SK-N-SH treated with all-trans-retinoic acid at 6 μM for 48 hours (cell line): ENCODE results near the gene MRPL1.

Experiments used
- GLIS3 ChIP-seq: fragments of 250-450 bp; sonication (Bioruptor Pico); IDR thresholded peaks from 2 replicates; pipeline ENCODE4 v1.5.0; 2020; ENCODE audit warnings: mild to moderate bottlenecking, moderate library complexity
- POU6F1 ChIP-seq: fragments of 250-450 bp; sonication (Bioruptor Pico); IDR thresholded peaks from 2 replicates; pipeline ENCODE4 v1.8.0; 2021; ENCODE audit warnings: low read depth, mild to moderate bottlenecking, moderate library complexity, borderline replicate concordance
- TOX ChIP-seq: fragments of 250-450 bp; sonication (Bioruptor Pico); IDR thresholded peaks from 2 replicates; pipeline ENCODE4 v1.8.0; 2021; ENCODE audit warnings: mild to moderate bottlenecking, moderate library complexity, borderline replicate concordance
- ZFP30 ChIP-seq: fragments of 450-650 bp; formaldehyde crosslinking; IDR thresholded peaks from 2 replicates; pipeline ENCODE4 v1.5.0; 2022; ENCODE audit warnings: mild to moderate bottlenecking, moderate library complexity
- ZNF565 ChIP-seq: fragments of 450-650 bp; formaldehyde crosslinking; conservative IDR thresholded peaks from 2 replicates; pipeline ENCODE4 v1.5.0; 2020; ENCODE audit warnings: low read depth, mild to moderate bottlenecking, moderate library complexity
- ZNF70 ChIP-seq: fragments of 450-650 bp; formaldehyde crosslinking; IDR thresholded peaks from 2 replicates; pipeline ENCODE4 v1.5.0; 2020; ENCODE audit warnings: mild to moderate bottlenecking, moderate library complexity
- ZNF8 ChIP-seq: fragments of 450-650 bp; formaldehyde crosslinking; IDR thresholded peaks from 2 replicates; pipeline ENCODE4 v1.5.0; 2020; ENCODE audit warnings: mild to moderate bottlenecking, moderate library complexity
- TF ChIP-seq, protein P1 (sequence below): fragments of 250-450 bp; sonication (Bioruptor Pico); IDR thresholded peaks from 2 replicates; pipeline ENCODE4 v1.8.0; 2020; ENCODE audit warnings: mild to moderate bottlenecking, moderate library complexity, borderline replicate concordance

GRCh38 chr4:78002260-78002659 is 139.6 kb downstream of the MRPL1 start:
- TF ChIP-seq GLIS3 (no peak), TOX (no peak), POU6F1 (CRISPR knock-in tag) (no peak), ZNF70 (no peak), ZFP30 (no peak), ZNF8 (CRISPR knock-in tag) (no peak), ZNF565 (CRISPR knock-in tag) (no peak)
- TF ChIP-seq, protein P1, sequence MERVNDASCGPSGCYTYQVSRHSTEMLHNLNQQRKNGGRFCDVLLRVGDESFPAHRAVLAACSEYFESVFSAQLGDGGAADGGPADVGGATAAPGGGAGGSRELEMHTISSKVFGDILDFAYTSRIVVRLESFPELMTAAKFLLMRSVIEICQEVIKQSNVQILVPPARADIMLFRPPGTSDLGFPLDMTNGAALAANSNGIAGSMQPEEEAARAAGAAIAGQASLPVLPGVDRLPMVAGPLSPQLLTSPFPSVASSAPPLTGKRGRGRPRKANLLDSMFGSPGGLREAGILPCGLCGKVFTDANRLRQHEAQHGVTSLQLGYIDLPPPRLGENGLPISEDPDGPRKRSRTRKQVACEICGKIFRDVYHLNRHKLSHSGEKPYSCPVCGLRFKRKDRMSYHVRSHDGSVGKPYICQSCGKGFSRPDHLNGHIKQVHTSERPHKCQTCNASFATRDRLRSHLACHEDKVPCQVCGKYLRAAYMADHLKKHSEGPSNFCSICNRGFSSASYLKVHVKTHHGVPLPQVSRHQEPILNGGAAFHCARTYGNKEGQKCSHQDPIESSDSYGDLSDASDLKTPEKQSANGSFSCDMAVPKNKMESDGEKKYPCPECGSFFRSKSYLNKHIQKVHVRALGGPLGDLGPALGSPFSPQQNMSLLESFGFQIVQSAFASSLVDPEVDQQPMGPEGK: no peak
